Sigmoid colon (tissue), 7 donors: ENCODE measurements around the gene COMP. TPM values are rescaled to one million over a fixed set of nuclear protein-coding genes. Genes with fewer than 3 reads are reported as not detected.

Experiments
- DNase-seq: peaks from one replicate; pipeline ENCODE4 v3.0.0-alpha.2; 2019
- H3K27ac ChIP-seq, 4 donors: fragments of 200-600 bp; sonication (generic); one replicate each; pipeline ENCODE4 v1.5.1; 2016 to 2019; ENCODE audit warnings: mild to moderate bottlenecking in 1 of 4
- H3K27me3 ChIP-seq, 3 donors: fragments of 200-600 bp; sonication (generic); one replicate each; pipeline ENCODE4 v1.5.1; 2019; ENCODE audit warnings: mild to moderate bottlenecking in 1 of 3
- H3K36me3 ChIP-seq, 4 donors: fragments of 200-600 bp; sonication (generic); one replicate each; pipeline ENCODE4 v1.5.1; 2016 to 2019
- H3K4me1 ChIP-seq, 4 donors: fragments of 200-600 bp; sonication (generic); one replicate each; pipeline ENCODE4 v1.5.1; 2017 to 2019
- H3K4me3 ChIP-seq, 4 donors: fragments of 200-600 bp; sonication (generic); one replicate each; pipeline ENCODE4 v1.5.1; 2017 to 2019; ENCODE audit warnings: mild to moderate bottlenecking in 2 of 4, moderate library complexity in 1 of 4
- H3K9me3 ChIP-seq, 4 donors: fragments of 200-600 bp in 3 of 4; sonication (generic) in 3 of 4; one replicate each; pipeline versions ENCODE4 v1.5.1 to v1.6.1; 2013 to 2019
- EP300 ChIP-seq, 4 donors: sonication (generic); formaldehyde crosslinking; IDR thresholded peaks; one replicate each; pipeline ENCODE4 v1.6.1; 2017; ENCODE audit warnings: antibody characterized with exemption in 4 of 4
- POLR2A ChIP-seq, 2 donors: fragments of 450-650 bp; IDR thresholded peaks; one replicate each; pipeline ENCODE4 v1.6.1; 2016; ENCODE audit warnings: antibody characterized with exemption in 2 of 2, mild to moderate bottlenecking in 2 of 2, moderate library complexity in 2 of 2
- POLR2AphosphoS5 ChIP-seq, 4 donors: sonication (generic); formaldehyde crosslinking; IDR thresholded peaks; one replicate each; pipeline ENCODE4 v1.6.1; 2017; ENCODE audit warnings: antibody characterized with exemption in 4 of 4
- WGBS, 2 donors: extraction: QIAGEN DNeasy Blood & Tissue Kit; methylation state at CpG; one replicate each; pipeline ENCODE4 v1.1.7; 2013; 5-methylcytosine and 5-hydroxymethylcytosine counted together
- intact Hi-C: fragments of 100-400 bp; cut with DNase I; formaldehyde crosslinking; loops from one replicate; pipeline ENCODE4 v1.15.1; 2023
- polyA plus RNA-seq, 3 donors: library from polyadenylated mRNA; stranded (reverse); fragments of 200-250 nt; gene quantifications; one replicate each; pipeline ENCODE4 v1.2.3, GENCODE V29; 2013
- total RNA-seq, 4 donors: library from RNA; depleted of rRNA; stranded (reverse); fragments of >200 nt; gene quantifications; one replicate each; pipeline ENCODE4 v1.1.0, GENCODE V29; 2016
- TF ChIP-seq, protein P1 (sequence below), 4 experiments: fragments of 450-650 bp in 3 of 4; fragments of 200-600 bp in 1 of 4; IDR thresholded peaks; one replicate each; pipeline ENCODE4 v1.5.1; 2016 to 2019; ENCODE audit warnings: antibody characterized with exemption in 4 of 4, mild to moderate bottlenecking in 3 of 4, moderate library complexity in 2 of 4
- donor health status: healthy with polysubstance abuse.
- donor health status: Bipolar disorder and iron deficiency.
- donor health status: healthy.

The COMP gene
- total and polyA plus RNA-seq, 7 donors: 0.22 to 6.9 (median 0.66) TPM; not detected in 2

DNA sequence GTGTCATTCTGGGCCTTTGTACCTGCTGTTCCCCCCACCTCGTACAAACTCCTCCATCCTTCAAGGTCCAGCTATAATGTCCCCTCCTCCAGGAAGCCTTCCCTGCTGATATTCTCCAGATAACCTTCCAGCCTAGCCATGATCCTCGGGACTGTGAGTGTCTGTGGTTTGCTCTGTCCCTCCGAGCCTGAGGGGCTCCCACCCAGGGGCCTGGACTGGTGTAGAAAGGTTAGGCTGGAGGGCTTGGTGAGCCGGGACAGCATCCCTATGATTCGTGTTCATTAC, 2.9 kb upstream of the COMP start:
- Histone ChIP-seq H3K36me3 (no peaks in the 10 kb centered on the region), H3K9me3 (no peaks in the 10 kb centered on the region), H3K4me3 (no peak overlapping the region), H3K4me1 (peaks cover 0 to 29% (median 25%) of the 10 kb centered on the region in 4 donors), H3K27me3 (peaks cover 32 to 96% (median 64%) of the 10 kb centered on the region in 3 donors), H3K27ac (no peak overlapping the region)
- 56 to 72% methylated on average over 5 of the region's 5 CpGs for WGBS, 2 donors
- no peak for DNase-seq
- TF ChIP-seq POLR2AphosphoS5 (IDR thresholded peaks at IDR 0.05) (no peak), EP300 (IDR thresholded peaks at IDR 0.05) (no peak), POLR2A (IDR thresholded peaks at IDR 0.05) (no peak)
- TF ChIP-seq, protein P1, sequence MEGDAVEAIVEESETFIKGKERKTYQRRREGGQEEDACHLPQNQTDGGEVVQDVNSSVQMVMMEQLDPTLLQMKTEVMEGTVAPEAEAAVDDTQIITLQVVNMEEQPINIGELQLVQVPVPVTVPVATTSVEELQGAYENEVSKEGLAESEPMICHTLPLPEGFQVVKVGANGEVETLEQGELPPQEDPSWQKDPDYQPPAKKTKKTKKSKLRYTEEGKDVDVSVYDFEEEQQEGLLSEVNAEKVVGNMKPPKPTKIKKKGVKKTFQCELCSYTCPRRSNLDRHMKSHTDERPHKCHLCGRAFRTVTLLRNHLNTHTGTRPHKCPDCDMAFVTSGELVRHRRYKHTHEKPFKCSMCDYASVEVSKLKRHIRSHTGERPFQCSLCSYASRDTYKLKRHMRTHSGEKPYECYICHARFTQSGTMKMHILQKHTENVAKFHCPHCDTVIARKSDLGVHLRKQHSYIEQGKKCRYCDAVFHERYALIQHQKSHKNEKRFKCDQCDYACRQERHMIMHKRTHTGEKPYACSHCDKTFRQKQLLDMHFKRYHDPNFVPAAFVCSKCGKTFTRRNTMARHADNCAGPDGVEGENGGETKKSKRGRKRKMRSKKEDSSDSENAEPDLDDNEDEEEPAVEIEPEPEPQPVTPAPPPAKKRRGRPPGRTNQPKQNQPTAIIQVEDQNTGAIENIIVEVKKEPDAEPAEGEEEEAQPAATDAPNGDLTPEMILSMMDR (IDR thresholded peaks at IDR 0.05): no peak
- intact Hi-C loops: no loop called here

DNA sequence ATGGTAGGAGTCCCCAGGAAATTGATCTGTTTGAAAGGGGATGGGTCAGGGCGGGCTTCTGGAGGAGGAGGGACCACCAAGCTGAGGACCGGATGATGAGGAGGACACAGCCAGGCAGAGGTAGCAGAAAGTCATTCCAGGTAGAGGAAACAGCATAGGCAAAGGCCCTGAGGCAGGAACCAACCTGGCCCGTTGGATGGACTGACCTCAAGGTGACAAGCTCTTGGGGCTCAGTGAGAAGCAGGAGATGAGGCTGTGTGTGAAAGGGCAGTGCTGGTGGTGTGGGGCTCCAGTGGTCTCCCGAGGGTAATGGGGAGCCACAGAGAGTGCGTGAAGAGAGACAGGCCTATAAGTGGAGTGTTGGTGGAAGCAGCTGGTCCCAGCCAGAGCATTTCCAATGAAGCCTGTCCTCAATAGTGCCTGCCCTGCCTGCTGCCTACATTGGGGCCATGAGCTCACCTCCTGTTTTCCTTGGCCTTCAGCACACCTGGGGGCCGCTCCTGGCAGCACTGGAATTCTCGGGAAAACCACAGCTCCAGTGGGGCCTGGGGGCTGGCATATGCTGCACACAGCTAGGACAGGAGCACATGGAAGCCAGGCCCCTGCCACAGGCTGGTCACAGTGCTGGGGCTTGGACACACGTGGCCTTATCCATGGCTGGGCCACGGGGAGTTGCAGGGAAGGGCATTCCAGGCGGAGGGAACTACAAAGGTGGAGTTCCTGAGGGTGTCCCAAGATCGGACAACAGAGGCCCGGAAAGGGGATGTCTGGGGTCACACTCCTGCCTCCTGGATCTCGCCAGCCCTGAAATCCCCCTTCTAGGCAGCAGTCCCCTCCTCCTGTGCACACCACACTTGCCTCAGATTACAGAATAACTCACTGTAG, 2.3 kb upstream of the COMP start:
- no peaks in the 10 kb centered on the region for H3K9me3 ChIP-seq
- H3K36me3 ChIP-seq: no peaks in the 10 kb centered on the region
- WGBS, 2 donors: 75 to 83% methylated on average over 13 of the region's 13 CpGs
- DNase-seq: no peak
- peaks cover 0 to 35% (median 30%) of the 10 kb centered on the region in 4 donors for H3K4me1 ChIP-seq
- no peak overlapping the region for H3K27ac ChIP-seq
- intact Hi-C loops: no loop called here
- TF ChIP-seq POLR2AphosphoS5 (IDR thresholded peaks at IDR 0.05): no peak
- TF ChIP-seq, protein P1 (IDR thresholded peaks at IDR 0.05): no peak
- no peak for TF ChIP-seq EP300 (IDR thresholded peaks at IDR 0.05)
- no peak for TF ChIP-seq POLR2A (IDR thresholded peaks at IDR 0.05)
- H3K4me3 ChIP-seq: no peak overlapping the region
- peaks cover 34 to 96% (median 64%) of the 10 kb centered on the region in 3 donors for H3K27me3 ChIP-seq

DNA sequence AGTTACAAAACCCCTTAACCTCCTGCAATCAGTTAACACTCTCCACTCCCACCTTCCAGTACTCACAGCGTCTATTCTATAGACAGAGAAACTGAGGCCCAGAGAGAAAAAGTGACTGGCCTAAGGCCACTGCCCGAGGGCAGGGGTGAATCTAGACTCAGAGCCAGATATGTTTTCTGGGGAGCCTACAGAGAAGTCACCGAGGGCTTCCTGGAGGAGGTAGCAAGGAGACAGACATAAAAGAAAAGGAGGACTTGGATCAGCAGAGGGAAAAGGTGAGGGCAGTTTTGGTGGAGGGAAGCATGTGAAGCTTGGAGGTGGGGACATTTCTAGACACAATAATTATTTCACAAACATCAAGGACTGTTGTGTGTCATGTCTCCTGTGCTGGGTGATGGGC, 1.6 kb upstream of the COMP start:
- H3K9me3 ChIP-seq: no peaks in the 10 kb centered on the region
- no peaks in the 10 kb centered on the region for H3K36me3 ChIP-seq
- WGBS, 2 donors: 71 to 78% methylated on average over 3 of the region's 3 CpGs
- DNase-seq: no peak
- H3K4me3 ChIP-seq: no peak overlapping the region
- intact Hi-C loops: no loop called here
- H3K27ac ChIP-seq: no peak overlapping the region
- H3K27me3 ChIP-seq: peaks cover 41 to 96% (median 69%) of the 10 kb centered on the region in 3 donors
- TF ChIP-seq POLR2AphosphoS5 (IDR thresholded peaks at IDR 0.05) (no peak), POLR2A (IDR thresholded peaks at IDR 0.05) (no peak), EP300 (IDR thresholded peaks at IDR 0.05) (no peak)
- TF ChIP-seq, protein P1 (IDR thresholded peaks at IDR 0.05): no peak
- peaks cover 0 to 41% (median 36%) of the 10 kb centered on the region in 4 donors for H3K4me1 ChIP-seq

DNA sequence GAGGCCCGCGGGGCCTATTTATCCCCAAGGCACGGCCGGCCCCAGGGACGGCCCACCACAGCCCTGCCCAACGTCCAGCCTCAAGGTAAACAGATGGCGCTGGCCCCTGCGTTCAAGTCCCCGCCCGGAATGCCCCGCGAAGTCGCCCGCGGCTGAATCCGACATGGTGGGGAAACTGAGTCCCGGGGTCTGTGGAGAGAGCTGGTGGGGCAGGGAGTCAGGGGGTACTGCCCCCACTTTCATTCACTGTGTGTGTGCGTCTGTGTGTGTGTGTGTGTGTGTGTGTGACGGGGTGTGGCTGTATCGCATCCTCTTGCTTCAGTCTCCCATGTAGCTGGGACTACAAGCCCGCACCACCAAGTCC, 192 bp upstream of the COMP start:
- intact Hi-C loops: no loop called here
- Histone ChIP-seq H3K4me3 (no peak overlapping the region), H3K36me3 (no peaks in the 10 kb centered on the region), H3K4me1 (peaks cover 0 to 45% (median 42%) of the 10 kb centered on the region in 4 donors), H3K9me3 (no peaks in the 10 kb centered on the region), H3K27me3 (peaks cover 50 to 99% (median 78%) of the 10 kb centered on the region in 3 donors), H3K27ac (no peak overlapping the region)
- no peak for TF ChIP-seq POLR2A (IDR thresholded peaks at IDR 0.05)
- TF ChIP-seq, protein P1 (IDR thresholded peaks at IDR 0.05): no peak
- TF ChIP-seq EP300 (IDR thresholded peaks at IDR 0.05): no peak
- no peak for TF ChIP-seq POLR2AphosphoS5 (IDR thresholded peaks at IDR 0.05)
- no peak for DNase-seq
- 14 to 21% methylated on average over 21 of the region's 21 CpGs for WGBS, 2 donors
